Uterus (tissue), 2 donors: ENCODE data around the gene CLMP.

ENCODE experiments used
- POLR2A ChIP-seq, 2 donors: fragments of 450-650 bp; IDR thresholded peaks; one replicate each; pipeline ENCODE4 v1.6.1; 2016; ENCODE audit warnings: antibody characterized with exemption in 2 of 2, mild to moderate bottlenecking in 1 of 2, moderate library complexity in 1 of 2
- TF ChIP-seq, protein P1 (sequence below), 4 experiments: fragments of 200-600 bp in 2 of 4; fragments of 450-650 bp in 2 of 4; sonication (generic) in 2 of 4; IDR thresholded peaks; one replicate each; pipeline ENCODE4 v1.5.1; 2016 to 2019; ENCODE audit warnings: antibody characterized with exemption in 4 of 4, mild to moderate bottlenecking in 2 of 4, moderate library complexity in 1 of 4

DNA sequence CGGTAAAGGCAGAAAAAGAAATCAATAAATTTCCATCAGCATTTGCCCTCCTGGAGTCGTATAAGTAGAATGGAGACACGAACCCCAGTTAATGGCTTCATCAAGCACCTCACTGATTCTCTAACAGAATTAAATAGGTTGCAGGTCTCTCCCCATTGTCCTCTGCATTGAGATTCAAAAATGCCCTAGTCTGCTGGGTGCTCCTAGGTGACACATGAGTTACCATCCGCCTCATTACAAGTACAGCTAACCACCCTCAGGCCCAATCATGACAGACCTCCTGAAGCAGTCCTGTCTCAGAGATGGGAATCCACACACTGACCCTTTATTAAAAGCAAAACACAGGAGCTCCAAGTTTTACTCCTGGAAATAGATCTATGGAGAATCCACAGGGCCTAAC is 164.5 kb downstream of the CLMP start:
- TF ChIP-seq, protein P1, sequence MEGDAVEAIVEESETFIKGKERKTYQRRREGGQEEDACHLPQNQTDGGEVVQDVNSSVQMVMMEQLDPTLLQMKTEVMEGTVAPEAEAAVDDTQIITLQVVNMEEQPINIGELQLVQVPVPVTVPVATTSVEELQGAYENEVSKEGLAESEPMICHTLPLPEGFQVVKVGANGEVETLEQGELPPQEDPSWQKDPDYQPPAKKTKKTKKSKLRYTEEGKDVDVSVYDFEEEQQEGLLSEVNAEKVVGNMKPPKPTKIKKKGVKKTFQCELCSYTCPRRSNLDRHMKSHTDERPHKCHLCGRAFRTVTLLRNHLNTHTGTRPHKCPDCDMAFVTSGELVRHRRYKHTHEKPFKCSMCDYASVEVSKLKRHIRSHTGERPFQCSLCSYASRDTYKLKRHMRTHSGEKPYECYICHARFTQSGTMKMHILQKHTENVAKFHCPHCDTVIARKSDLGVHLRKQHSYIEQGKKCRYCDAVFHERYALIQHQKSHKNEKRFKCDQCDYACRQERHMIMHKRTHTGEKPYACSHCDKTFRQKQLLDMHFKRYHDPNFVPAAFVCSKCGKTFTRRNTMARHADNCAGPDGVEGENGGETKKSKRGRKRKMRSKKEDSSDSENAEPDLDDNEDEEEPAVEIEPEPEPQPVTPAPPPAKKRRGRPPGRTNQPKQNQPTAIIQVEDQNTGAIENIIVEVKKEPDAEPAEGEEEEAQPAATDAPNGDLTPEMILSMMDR (IDR thresholded peaks at IDR 0.05) = no peak
- no peak for TF ChIP-seq POLR2A (IDR thresholded peaks at IDR 0.05)
